WTC11 (cell line): ENCODE results near the gene SLC2A9. TPM values are rescaled to one million over a fixed set of nuclear protein-coding genes. Genes with fewer than 3 reads are reported as not detected.
A peak's percentile ranks its signal among the peaks of the same experiment; 100 is the strongest.

Experiments
- ATAC-seq: fragments of 200-7000 bp; cut with Tn5 transposase; 2 replicates; pipeline ENCODE4 v1.10.0; 2021; ENCODE audit warnings: mild to moderate bottlenecking, moderate library complexity
- CTCF ChIA-PET: fragments of 300-600 bp; sonication (Branson Sonifier 250); formaldehyde crosslinking; loops from one replicate; lab custom pipeline; 2021; ENCODE audit warnings: antibody characterized with exemption; lab: Charles Lee
- POLR2A ChIA-PET: fragments of 350-600 bp; sonication (Branson Sonifier 250); formaldehyde crosslinking; loops from one replicate; lab custom pipeline; 2021; ENCODE audit warnings: antibody characterized with exemption; lab: Charles Lee
- DNase-seq: peaks from one replicate; pipeline ENCODE4 v3.0.0; 2021; ENCODE audit warnings: low spot score
- H3K27ac Mint-ChIP-seq: 2 replicates; pipeline ENCODE4 v1.8.0; 2021; ENCODE audit warnings: mixed read lengths
- H3K27me3 Mint-ChIP-seq: 2 replicates; pipeline ENCODE4 v1.8.0; 2021; ENCODE audit warnings: low read depth, mild to moderate bottlenecking, moderate library complexity, mixed read lengths
- H3K36me3 Mint-ChIP-seq: 2 replicates; pipeline ENCODE4 v1.8.0; 2021; ENCODE audit warnings: mixed read lengths
- H3K4me1 Mint-ChIP-seq: 2 replicates; pipeline ENCODE4 v1.8.0; 2022; ENCODE audit warnings: mixed read lengths
- H3K4me3 Mint-ChIP-seq: 2 replicates; pipeline ENCODE4 v1.8.0; 2021; ENCODE audit warnings: mild to moderate bottlenecking, moderate library complexity, mixed read lengths
- H3K9me3 Mint-ChIP-seq: 2 replicates; pipeline ENCODE4 v1.8.0; 2021; ENCODE audit warnings: mixed read lengths
- CBFB ChIP-seq: sonication (generic); formaldehyde crosslinking; IDR thresholded peaks from 2 replicates; pipeline ENCODE4 v1.8.1; 2022; ENCODE audit warnings: mild to moderate bottlenecking, low read depth, missing genetic modification reagents
- FOXK1 ChIP-seq: sonication (generic); formaldehyde crosslinking; IDR thresholded peaks from 2 replicates; pipeline ENCODE4 v1.8.0; 2022; ENCODE audit warnings: mild to moderate bottlenecking, moderate library complexity, missing genetic modification reagents
- GRHL2 ChIP-seq: fragments of 250-450 bp; sonication (Bioruptor Pico); IDR thresholded peaks from 2 replicates; pipeline ENCODE4 v1.8.0; 2022; ENCODE audit warnings: mild to moderate bottlenecking, moderate library complexity; ENCODE audit not compliant: insufficient replicate concordance, severe bottlenecking
- GTF2I ChIP-seq: fragments of 250-450 bp; sonication (Bioruptor Pico); conservative IDR thresholded peaks from 2 replicates; pipeline ENCODE4 v1.4.0; 2021; ENCODE audit warnings: mild to moderate bottlenecking
- JAZF1 ChIP-seq: fragments of 250-450 bp; sonication (Bioruptor Pico); IDR thresholded peaks from 2 replicates; pipeline ENCODE4 v1.9.0; 2021; ENCODE audit warnings: moderate library complexity, mild to moderate bottlenecking, inconsistent platforms
- MYBL2 ChIP-seq: sonication (generic); formaldehyde crosslinking; IDR thresholded peaks from 2 replicates; pipeline ENCODE4 v1.8.1; 2023; ENCODE audit warnings: mild to moderate bottlenecking, moderate library complexity, missing genetic modification reagents
- NR2C2 ChIP-seq: sonication (generic); formaldehyde crosslinking; IDR thresholded peaks from 2 replicates; pipeline ENCODE4 v1.8.0; 2022; ENCODE audit warnings: mild to moderate bottlenecking, missing genetic modification reagents
- OVOL2 ChIP-seq: fragments of 250-450 bp; sonication (Bioruptor Pico); IDR thresholded peaks from 2 replicates; pipeline ENCODE4 v1.9.0; 2021; ENCODE audit warnings: mild to moderate bottlenecking, borderline replicate concordance
- RELA ChIP-seq: sonication (generic); formaldehyde crosslinking; IDR thresholded peaks from 2 replicates; pipeline ENCODE4 v1.8.1; 2022; ENCODE audit warnings: missing genetic modification reagents, mild to moderate bottlenecking, borderline replicate concordance
- ZNF219 ChIP-seq: sonication (generic); formaldehyde crosslinking; IDR thresholded peaks from 2 replicates; pipeline ENCODE4 v1.8.0; 2023; ENCODE audit warnings: missing genetic modification reagents, mild to moderate bottlenecking, borderline replicate concordance
- ZNF232 ChIP-seq: sonication (generic); formaldehyde crosslinking; IDR thresholded peaks from 2 replicates; pipeline ENCODE4 v1.8.0; 2022; ENCODE audit warnings: mild to moderate bottlenecking, missing genetic modification reagents
- ZNF396 ChIP-seq: fragments of 250-450 bp; sonication (Bioruptor Pico); IDR thresholded peaks from 2 replicates; pipeline ENCODE4 v1.8.0; 2021; ENCODE audit warnings: mild to moderate bottlenecking, moderate library complexity, borderline replicate concordance
- ZNF416 ChIP-seq: fragments of 250-450 bp; sonication (Bioruptor Pico); IDR thresholded peaks from 2 replicates; pipeline ENCODE4 v1.9.0; 2021; ENCODE audit warnings: mild to moderate bottlenecking, inconsistent platforms
- ZNF423 ChIP-seq: fragments of 250-450 bp; sonication (Bioruptor Pico); IDR thresholded peaks from 2 replicates; pipeline ENCODE4 v2.1.2; 2022; ENCODE audit warnings: mild to moderate bottlenecking, moderate library complexity
- total RNA-seq: library from RNA; stranded (reverse); gene quantifications from 3 replicates; pipeline ENCODE4 v1.2.3, GENCODE V29; 2021
- TF ChIP-seq, protein P1 (sequence below): fragments of 250-450 bp; sonication (Bioruptor Pico); IDR thresholded peaks from 2 replicates; pipeline ENCODE4 v1.9.0; 2021; ENCODE audit warnings: mild to moderate bottlenecking
- TF ChIP-seq, protein P2 (sequence below): sonication (generic); formaldehyde crosslinking; IDR thresholded peaks from 2 replicates; pipeline ENCODE4 v1.8.1; 2023; ENCODE audit warnings: mild to moderate bottlenecking, missing genetic modification reagents, moderate library complexity
- TF ChIP-seq, protein P3 (sequence below): sonication (generic); formaldehyde crosslinking; IDR thresholded peaks from 2 replicates; pipeline ENCODE4 v1.8.1; 2023; ENCODE audit warnings: mild to moderate bottlenecking, missing genetic modification reagents, borderline replicate concordance
- TF ChIP-seq, protein P4 (sequence below): sonication (generic); formaldehyde crosslinking; IDR thresholded peaks from 2 replicates; pipeline ENCODE4 v1.8.1; 2022; ENCODE audit warnings: missing genetic modification reagents, borderline replicate concordance
- TF ChIP-seq, protein P5 (sequence below): fragments of 200-600 bp; IDR thresholded peaks from 2 replicates; pipeline ENCODE4 v1.8.0; 2022; ENCODE audit warnings: antibody characterized with exemption
- TF ChIP-seq, protein P6 (sequence below): sonication (generic); formaldehyde crosslinking; IDR thresholded peaks from 2 replicates; pipeline ENCODE4 v1.8.0; 2022; ENCODE audit warnings: mild to moderate bottlenecking, missing genetic modification reagents

SLC2A9 gene
- total RNA-seq, 1 experiment from 2014 or later: not detected

DNA sequence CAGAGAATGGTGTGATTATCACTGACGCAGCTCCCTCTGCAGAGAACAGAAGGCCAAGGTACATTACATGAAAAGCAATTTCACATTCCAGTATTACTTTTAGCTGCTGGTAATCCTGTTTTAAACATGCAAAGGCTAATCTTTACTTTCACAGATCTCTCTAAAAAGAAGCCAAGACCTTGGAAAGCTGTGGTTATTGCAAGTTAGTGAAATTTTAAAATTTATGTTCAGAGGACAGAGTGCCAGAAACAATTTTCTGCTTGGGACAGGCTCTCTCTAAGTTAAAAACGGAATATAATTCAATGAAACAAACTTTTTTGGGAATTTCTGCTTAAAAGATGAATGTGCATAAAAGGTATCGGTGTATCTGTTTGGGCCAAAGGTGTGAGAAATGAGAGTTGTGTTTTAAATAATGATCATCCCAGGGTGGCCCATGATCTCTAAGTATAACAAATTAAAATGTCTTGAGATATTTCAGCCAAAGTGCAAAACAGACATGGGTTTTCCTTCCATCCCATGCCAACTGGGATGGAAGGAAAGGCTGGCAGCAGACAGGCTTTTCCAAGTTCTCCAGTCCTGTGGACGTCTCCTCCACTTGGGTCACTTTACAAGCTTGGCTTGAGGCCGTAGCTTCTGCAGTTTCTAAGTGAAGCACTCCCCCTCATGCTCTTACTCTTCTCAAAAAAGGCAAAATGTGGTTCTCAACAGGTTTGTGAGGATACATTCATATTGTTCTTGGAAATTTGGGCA, 121.8 kb downstream of the SLC2A9 start:
- TF ChIP-seq ZNF396 (CRISPR knock-in tag) (no peak), JAZF1 (no peak), MYBL2 (no peak), ZNF416 (CRISPR knock-in tag) (no peak), ZNF219 (CRISPR knock-in tag) (no peak), ZNF423 (CRISPR knock-in tag) (no peak), OVOL2 (CRISPR knock-in tag) (no peak), FOXK1 (CRISPR knock-in tag) (no peak), NR2C2 (no peak), RELA (CRISPR knock-in tag) (no peak), GRHL2 (CRISPR knock-in tag) (no peak), ZNF232 (CRISPR knock-in tag) (no peak)
- TF ChIP-seq, protein P1, sequence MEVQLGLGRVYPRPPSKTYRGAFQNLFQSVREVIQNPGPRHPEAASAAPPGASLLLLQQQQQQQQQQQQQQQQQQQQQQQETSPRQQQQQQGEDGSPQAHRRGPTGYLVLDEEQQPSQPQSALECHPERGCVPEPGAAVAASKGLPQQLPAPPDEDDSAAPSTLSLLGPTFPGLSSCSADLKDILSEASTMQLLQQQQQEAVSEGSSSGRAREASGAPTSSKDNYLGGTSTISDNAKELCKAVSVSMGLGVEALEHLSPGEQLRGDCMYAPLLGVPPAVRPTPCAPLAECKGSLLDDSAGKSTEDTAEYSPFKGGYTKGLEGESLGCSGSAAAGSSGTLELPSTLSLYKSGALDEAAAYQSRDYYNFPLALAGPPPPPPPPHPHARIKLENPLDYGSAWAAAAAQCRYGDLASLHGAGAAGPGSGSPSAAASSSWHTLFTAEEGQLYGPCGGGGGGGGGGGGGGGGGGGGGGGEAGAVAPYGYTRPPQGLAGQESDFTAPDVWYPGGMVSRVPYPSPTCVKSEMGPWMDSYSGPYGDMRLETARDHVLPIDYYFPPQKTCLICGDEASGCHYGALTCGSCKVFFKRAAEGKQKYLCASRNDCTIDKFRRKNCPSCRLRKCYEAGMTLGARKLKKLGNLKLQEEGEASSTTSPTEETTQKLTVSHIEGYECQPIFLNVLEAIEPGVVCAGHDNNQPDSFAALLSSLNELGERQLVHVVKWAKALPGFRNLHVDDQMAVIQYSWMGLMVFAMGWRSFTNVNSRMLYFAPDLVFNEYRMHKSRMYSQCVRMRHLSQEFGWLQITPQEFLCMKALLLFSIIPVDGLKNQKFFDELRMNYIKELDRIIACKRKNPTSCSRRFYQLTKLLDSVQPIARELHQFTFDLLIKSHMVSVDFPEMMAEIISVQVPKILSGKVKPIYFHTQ (CRISPR knock-in tag): no peak
- Mint-ChIP-seq H3K27ac (no peak overlapping the region), H3K9me3 (no peaks in the 10 kb centered on the region), H3K36me3 (no peaks in the 10 kb centered on the region), H3K4me3 (no peak overlapping the region), H3K4me1 (peaks cover 10% of the 10 kb centered on the region), H3K27me3 (no peaks in the 10 kb centered on the region)
- POLR2A ChIA-PET: interaction anchor here (0.7 kb wide), 1 partner anchor 1021 kb away, joined by 3 read pairs; no protein-coding TSS in a partner anchor
- no peak for ATAC-seq
- CTCF ChIA-PET: interaction anchor here (0.6 to 4.4 kb wide), 21 partner anchors 11 to 208 kb away, joined by 3 to 45 read pairs (median 3); no protein-coding TSS in a partner anchor
- DNase-seq: no peak

DNA sequence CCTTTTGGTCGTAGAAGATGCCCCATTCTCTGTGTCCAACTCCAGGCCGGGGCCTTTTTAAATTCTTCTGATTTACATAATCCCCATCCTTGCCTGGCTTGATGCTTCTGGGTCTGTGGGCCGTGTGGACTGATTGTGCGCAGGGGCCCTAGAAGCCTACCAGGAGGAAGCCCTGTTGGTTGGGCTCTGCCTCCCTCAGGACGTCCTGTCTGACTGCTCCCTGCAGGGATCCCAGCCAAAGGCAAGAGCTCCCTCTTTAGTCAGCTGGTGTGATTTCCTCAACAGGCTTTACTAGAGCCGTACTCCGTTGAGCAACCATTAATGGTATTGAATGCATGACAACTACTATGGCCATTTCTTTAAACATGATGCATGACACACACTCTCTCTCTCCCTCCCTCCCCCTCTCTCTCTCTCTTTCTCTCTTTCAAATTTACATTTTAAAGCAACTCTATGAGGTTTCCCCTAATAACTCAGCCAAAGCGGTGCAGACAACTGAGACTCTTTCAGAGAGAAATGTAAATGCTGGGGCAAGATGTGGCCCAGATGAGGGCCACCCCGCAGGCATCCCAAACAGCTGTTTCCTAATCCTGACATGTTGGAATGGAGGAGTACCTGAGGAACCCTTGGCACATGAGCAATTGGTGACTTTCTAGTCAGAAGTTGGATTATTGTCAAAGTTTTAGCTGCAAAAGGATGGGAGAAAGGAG, 122.5 kb downstream of the SLC2A9 start:
- Mint-ChIP-seq H3K27me3 (no peaks in the 10 kb centered on the region), H3K4me1 (peaks cover 12% of the 10 kb centered on the region), H3K27ac (no peak overlapping the region), H3K36me3 (no peaks in the 10 kb centered on the region), H3K9me3 (no peaks in the 10 kb centered on the region), H3K4me3 (no peak overlapping the region)
- ChIA-PET POLR2A (no interaction called here), CTCF (interaction anchor here (0.6 to 4.4 kb wide), 21 partner anchors 12 to 207 kb away, joined by 3 to 45 read pairs (median 3); no protein-coding TSS in a partner anchor)
- DNase-seq (peak; percentile 76), ATAC-seq (peak; percentile 98)
- TF ChIP-seq JAZF1: no peak
- TF ChIP-seq GTF2I (CRISPR knock-in tag): no peak
- TF ChIP-seq, protein P2, sequence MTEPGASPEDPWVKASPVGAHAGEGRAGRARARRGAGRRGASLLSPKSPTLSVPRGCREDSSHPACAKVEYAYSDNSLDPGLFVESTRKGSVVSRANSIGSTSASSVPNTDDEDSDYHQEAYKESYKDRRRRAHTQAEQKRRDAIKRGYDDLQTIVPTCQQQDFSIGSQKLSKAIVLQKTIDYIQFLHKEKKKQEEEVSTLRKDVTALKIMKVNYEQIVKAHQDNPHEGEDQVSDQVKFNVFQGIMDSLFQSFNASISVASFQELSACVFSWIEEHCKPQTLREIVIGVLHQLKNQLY (CRISPR knock-in tag): no peak
- TF ChIP-seq, protein P3, sequence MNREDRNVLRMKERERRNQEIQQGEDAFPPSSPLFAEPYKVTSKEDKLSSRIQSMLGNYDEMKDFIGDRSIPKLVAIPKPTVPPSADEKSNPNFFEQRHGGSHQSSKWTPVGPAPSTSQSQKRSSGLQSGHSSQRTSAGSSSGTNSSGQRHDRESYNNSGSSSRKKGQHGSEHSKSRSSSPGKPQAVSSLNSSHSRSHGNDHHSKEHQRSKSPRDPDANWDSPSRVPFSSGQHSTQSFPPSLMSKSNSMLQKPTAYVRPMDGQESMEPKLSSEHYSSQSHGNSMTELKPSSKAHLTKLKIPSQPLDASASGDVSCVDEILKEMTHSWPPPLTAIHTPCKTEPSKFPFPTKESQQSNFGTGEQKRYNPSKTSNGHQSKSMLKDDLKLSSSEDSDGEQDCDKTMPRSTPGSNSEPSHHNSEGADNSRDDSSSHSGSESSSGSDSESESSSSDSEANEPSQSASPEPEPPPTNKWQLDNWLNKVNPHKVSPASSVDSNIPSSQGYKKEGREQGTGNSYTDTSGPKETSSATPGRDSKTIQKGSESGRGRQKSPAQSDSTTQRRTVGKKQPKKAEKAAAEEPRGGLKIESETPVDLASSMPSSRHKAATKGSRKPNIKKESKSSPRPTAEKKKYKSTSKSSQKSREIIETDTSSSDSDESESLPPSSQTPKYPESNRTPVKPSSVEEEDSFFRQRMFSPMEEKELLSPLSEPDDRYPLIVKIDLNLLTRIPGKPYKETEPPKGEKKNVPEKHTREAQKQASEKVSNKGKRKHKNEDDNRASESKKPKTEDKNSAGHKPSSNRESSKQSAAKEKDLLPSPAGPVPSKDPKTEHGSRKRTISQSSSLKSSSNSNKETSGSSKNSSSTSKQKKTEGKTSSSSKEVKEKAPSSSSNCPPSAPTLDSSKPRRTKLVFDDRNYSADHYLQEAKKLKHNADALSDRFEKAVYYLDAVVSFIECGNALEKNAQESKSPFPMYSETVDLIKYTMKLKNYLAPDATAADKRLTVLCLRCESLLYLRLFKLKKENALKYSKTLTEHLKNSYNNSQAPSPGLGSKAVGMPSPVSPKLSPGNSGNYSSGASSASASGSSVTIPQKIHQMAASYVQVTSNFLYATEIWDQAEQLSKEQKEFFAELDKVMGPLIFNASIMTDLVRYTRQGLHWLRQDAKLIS: no peak
- TF ChIP-seq, protein P4, sequence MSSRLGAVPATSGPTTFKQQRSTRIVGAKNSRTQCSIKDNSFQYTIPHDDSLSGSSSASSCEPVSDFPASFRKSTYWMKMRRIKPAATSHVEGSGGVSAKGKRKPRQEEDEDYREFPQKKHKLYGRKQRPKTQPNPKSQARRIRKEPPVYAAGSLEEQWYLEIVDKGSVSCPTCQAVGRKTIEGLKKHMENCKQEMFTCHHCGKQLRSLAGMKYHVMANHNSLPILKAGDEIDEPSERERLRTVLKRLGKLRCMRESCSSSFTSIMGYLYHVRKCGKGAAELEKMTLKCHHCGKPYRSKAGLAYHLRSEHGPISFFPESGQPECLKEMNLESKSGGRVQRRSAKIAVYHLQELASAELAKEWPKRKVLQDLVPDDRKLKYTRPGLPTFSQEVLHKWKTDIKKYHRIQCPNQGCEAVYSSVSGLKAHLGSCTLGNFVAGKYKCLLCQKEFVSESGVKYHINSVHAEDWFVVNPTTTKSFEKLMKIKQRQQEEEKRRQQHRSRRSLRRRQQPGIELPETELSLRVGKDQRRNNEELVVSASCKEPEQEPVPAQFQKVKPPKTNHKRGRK: no peak
- no peak for TF ChIP-seq ZNF416 (CRISPR knock-in tag)
- TF ChIP-seq, protein P5, sequence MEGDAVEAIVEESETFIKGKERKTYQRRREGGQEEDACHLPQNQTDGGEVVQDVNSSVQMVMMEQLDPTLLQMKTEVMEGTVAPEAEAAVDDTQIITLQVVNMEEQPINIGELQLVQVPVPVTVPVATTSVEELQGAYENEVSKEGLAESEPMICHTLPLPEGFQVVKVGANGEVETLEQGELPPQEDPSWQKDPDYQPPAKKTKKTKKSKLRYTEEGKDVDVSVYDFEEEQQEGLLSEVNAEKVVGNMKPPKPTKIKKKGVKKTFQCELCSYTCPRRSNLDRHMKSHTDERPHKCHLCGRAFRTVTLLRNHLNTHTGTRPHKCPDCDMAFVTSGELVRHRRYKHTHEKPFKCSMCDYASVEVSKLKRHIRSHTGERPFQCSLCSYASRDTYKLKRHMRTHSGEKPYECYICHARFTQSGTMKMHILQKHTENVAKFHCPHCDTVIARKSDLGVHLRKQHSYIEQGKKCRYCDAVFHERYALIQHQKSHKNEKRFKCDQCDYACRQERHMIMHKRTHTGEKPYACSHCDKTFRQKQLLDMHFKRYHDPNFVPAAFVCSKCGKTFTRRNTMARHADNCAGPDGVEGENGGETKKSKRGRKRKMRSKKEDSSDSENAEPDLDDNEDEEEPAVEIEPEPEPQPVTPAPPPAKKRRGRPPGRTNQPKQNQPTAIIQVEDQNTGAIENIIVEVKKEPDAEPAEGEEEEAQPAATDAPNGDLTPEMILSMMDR: no peak
- TF ChIP-seq CBFB (CRISPR knock-in tag): no peak
- TF ChIP-seq, protein P6, sequence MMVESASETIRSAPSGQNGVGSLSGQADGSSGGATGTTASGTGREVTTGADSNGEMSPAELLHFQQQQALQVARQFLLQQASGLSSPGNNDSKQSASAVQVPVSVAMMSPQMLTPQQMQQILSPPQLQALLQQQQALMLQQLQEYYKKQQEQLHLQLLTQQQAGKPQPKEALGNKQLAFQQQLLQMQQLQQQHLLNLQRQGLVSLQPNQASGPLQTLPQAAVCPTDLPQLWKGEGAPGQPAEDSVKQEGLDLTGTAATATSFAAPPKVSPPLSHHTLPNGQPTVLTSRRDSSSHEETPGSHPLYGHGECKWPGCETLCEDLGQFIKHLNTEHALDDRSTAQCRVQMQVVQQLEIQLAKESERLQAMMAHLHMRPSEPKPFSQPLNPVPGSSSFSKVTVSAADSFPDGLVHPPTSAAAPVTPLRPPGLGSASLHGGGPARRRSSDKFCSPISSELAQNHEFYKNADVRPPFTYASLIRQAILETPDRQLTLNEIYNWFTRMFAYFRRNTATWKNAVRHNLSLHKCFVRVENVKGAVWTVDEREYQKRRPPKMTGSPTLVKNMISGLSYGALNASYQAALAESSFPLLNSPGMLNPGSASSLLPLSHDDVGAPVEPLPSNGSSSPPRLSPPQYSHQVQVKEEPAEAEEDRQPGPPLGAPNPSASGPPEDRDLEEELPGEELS (CRISPR knock-in tag): no peak
- no peak for TF ChIP-seq ZNF219 (CRISPR knock-in tag)
